Upper lobe of right lung (tissue), 1 donor: Measurements from ENCODE around the gene MIA2. TPM values are rescaled to one million over a fixed set of nuclear protein-coding genes. Genes with fewer than 3 reads are reported as not detected.

Experiments
- ATAC-seq: fragments of 200-7000 bp; cut with Tn5 transposase; one replicate; pipeline ENCODE4 v1.9.1; 2020; ENCODE audit warnings: mild to moderate bottlenecking, moderate library complexity
- DNase-seq: peaks from one replicate; pipeline ENCODE4 v3.0.0-alpha.2; 2020
- H3K27ac ChIP-seq: fragments of 200-600 bp; one replicate; pipeline ENCODE4 v1.8.0; 2022
- H3K27me3 ChIP-seq: fragments of 200-600 bp; one replicate; pipeline ENCODE4 v1.8.0; 2022; ENCODE audit warnings: mild to moderate bottlenecking
- H3K36me3 ChIP-seq: fragments of 200-600 bp; one replicate; pipeline ENCODE4 v1.8.0; 2022
- H3K4me1 ChIP-seq: fragments of 200-600 bp; one replicate; pipeline ENCODE4 v1.8.0; 2022
- H3K4me3 ChIP-seq: fragments of 200-600 bp; one replicate; pipeline ENCODE4 v1.8.0; 2022; ENCODE audit warnings: mild to moderate bottlenecking
- H3K9me3 ChIP-seq: fragments of 200-600 bp; one replicate; pipeline ENCODE4 v1.8.0; 2022
- intact Hi-C: fragments of 100-400 bp; cut with DNase I; formaldehyde crosslinking; loops from one replicate; pipeline ENCODE4 v1.11.0; 2022
- total RNA-seq: library from RNA; stranded (reverse); fragmentation: NEBNext Ultra II Directional; extraction: Animal tissue kit (Norgen Biotek cat#: 25700); gene quantifications from one replicate; pipeline ENCODE4 v1.2.1, GENCODE V29; 2021
- TF ChIP-seq, protein P1 (sequence below): fragments of 200-600 bp; IDR thresholded peaks from one replicate; pipeline ENCODE4 v1.8.0; 2022; ENCODE audit warnings: antibody characterized with exemption
- donor health status: DM: no; HTN: yes; CAD: no; lungs with severe emphysema.

MIA2 gene
- total RNA-seq, 1 donor from 2014 or later, result 33.8 TPM

DNA sequence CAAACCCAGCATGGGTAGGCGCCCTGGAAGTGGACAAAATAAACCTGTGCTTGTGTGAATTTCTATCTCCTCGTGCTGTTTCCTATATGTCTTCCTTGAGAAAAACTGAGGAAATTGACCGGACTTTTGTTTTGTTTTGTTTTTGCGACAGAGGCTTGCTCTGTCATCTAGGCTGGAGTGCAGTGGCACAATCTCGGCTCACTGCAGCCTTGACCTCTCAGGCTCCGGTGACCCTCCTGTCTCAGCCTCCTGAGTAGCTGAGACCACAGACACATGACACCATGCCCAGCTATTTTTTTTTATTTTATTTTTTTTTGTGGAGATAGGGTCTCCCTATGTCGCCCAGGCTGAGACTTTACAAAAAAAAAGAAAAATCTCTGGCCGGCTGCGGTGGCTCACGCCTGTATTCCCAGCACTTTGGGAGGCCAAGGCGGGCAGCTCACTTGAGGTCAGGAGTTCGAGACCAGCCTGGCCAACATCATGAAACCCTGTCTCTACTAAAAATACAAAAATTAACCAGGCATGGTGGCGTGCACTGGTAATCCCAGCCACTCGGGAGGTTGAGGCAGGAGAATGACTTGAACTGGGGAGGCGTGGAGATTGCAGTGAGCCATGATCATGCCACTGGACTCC is 22.5 kb upstream of the MIA2 start:
- no peaks in the 10 kb centered on the region for H3K36me3 ChIP-seq
- no peak overlapping the region for H3K4me3 ChIP-seq
- no peak for ATAC-seq
- no peak for DNase-seq
- H3K9me3 ChIP-seq, result no peaks in the 10 kb centered on the region
- H3K27ac ChIP-seq, result no peak overlapping the region
- no peaks in the 10 kb centered on the region for H3K27me3 ChIP-seq
- H3K4me1 ChIP-seq, result no peaks in the 10 kb centered on the region
- TF ChIP-seq, protein P1, sequence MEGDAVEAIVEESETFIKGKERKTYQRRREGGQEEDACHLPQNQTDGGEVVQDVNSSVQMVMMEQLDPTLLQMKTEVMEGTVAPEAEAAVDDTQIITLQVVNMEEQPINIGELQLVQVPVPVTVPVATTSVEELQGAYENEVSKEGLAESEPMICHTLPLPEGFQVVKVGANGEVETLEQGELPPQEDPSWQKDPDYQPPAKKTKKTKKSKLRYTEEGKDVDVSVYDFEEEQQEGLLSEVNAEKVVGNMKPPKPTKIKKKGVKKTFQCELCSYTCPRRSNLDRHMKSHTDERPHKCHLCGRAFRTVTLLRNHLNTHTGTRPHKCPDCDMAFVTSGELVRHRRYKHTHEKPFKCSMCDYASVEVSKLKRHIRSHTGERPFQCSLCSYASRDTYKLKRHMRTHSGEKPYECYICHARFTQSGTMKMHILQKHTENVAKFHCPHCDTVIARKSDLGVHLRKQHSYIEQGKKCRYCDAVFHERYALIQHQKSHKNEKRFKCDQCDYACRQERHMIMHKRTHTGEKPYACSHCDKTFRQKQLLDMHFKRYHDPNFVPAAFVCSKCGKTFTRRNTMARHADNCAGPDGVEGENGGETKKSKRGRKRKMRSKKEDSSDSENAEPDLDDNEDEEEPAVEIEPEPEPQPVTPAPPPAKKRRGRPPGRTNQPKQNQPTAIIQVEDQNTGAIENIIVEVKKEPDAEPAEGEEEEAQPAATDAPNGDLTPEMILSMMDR, result no peak
- intact Hi-C loops, result no loop called here

DNA sequence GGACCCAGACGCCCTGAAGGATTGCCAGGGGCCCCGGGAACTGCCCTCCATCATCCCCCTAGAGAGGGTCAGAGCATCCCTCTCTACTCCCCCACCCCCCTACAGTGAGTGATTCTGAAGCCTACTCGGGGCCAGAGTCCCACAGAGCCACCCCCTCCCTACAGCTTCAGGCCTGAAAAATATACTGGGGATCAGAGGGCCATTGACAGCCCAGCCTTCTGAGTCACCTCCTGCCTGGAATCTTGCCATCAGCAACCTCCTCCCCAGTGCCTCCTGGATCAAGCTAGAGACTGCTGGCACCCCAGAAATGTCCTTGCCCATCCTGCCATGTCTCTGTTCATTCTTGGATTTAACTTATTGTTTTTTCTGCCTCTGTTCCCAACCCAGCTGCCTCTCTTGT is 21.7 kb upstream of the MIA2 start:
- ATAC-seq (no peak), DNase-seq (no peak)
- no peaks in the 10 kb centered on the region for H3K4me1 ChIP-seq
- H3K9me3 ChIP-seq, result no peaks in the 10 kb centered on the region
- H3K27me3 ChIP-seq, result no peaks in the 10 kb centered on the region
- H3K36me3 ChIP-seq, result no peaks in the 10 kb centered on the region
- TF ChIP-seq, protein P1, result no peak
- no peak overlapping the region for H3K27ac ChIP-seq
- intact Hi-C loops, result no loop called here
- no peak overlapping the region for H3K4me3 ChIP-seq

DNA sequence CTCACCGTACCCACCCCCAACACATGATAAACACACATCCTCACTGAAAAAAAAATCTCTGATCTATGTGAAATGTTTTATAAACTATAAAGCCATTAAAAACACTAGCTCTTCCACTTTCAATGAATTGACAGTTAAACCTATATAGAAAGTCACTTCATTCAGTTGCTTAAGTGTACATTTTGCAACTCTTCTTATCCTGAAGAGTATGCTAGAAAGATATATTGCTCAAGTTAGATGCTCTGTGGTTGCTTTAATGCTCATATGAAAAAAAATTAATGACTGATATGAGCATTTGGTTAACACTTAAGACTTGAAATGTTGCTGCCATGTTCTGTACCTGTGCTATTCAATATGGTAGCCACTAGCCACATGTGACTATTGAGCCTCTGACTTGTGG is 21.0 kb upstream of the MIA2 start:
- Histone ChIP-seq H3K36me3 (no peaks in the 10 kb centered on the region), H3K27me3 (no peaks in the 10 kb centered on the region), H3K27ac (no peak overlapping the region), H3K9me3 (no peaks in the 10 kb centered on the region), H3K4me1 (no peaks in the 10 kb centered on the region), H3K4me3 (no peak overlapping the region)
- ATAC-seq (no peak), DNase-seq (no peak)
- TF ChIP-seq, protein P1, result no peak
- intact Hi-C loops, result no loop called here

DNA sequence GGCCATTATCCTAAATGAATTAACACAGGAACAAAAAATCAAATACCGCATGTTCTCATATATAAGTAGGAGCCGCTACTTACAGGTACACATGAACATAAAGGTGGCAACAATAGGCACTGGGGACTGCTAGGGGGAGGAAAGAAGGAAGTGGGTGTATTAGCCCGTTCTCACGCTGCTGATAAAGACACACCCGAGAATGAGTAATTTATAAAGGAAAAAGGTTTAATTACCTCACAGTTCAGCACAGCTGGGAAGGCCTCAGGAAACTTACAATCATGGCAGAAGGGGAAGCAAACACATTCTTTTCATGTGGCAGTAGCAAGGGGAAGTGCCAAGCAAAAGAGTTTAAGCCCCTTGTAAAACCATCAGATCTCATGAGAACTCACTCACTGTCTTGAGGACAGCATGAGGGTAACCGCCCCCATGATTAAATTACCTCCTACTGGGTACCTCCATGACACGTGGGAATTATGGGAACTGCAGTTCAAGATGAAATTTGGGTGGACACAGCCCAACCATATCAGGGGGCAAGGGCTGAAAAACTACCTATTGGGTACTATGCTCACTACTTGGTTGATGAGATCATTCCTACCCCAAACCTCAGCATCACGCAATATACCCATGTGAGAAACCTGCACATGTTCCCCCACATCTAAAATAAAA is 16.4 kb upstream of the MIA2 start:
- TF ChIP-seq, protein P1, result no peak
- DNase-seq, result no peak

DNA sequence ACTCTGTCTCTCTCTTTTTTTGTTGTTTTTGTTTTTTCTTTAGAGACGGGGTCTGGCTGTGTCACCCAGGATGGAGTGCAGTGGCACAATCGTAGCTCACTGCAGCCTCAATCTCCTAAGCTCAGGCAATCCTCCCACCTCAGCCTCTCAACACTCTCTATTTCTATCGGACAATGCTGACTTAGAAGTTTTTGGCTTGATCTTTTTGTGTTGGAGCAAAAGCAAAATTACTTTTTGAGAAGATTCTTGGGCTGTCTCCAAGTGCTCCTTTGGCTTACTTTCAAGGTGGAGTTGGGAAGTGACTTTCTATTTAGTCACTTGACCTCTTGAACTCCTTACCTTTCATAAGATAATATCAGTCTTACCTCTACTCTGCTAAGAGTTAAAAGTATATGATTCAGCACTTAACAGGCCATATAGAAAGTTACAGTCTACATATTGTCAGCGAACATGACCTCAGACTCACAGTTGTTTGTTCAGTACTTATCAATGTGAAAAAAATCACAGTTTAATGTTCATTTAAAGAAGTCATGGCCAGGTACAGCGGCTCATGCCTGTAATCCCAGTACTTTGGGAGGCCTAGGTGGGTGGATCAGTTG is 15.4 kb upstream of the MIA2 start:
- no peak for ATAC-seq

More for the DNA sequence above, 16.4 kb upstream of the MIA2 start:
- no peak for ATAC-seq
- H3K27ac ChIP-seq, result no peak overlapping the region
- no peaks in the 10 kb centered on the region for H3K4me1 ChIP-seq
- intact Hi-C loops, result no loop called here
- H3K27me3 ChIP-seq, result no peaks in the 10 kb centered on the region
- H3K9me3 ChIP-seq, result no peaks in the 10 kb centered on the region
- no peaks in the 10 kb centered on the region for H3K36me3 ChIP-seq
- no peak overlapping the region for H3K4me3 ChIP-seq

More for the DNA sequence above, 15.4 kb upstream of the MIA2 start:
- DNase-seq, result no peak
- Histone ChIP-seq H3K27me3 (no peaks in the 10 kb centered on the region), H3K9me3 (no peaks in the 10 kb centered on the region), H3K4me3 (no peak overlapping the region), H3K36me3 (no peaks in the 10 kb centered on the region), H3K4me1 (no peaks in the 10 kb centered on the region), H3K27ac (no peak overlapping the region)
- intact Hi-C loops, result no loop called here
- TF ChIP-seq, protein P1, result no peak
